NCI-H146 treated with DMSO at 0.1 percent for 48 hours (cell line): ENCODE results near the gene IPMK.
"Not testable (repeated sequence)": the region's sequence is repeated elsewhere in the genome, so short reads cannot be mapped to it uniquely, and the experiment has no call there.

ENCODE experiments used
- DNase-seq: peaks from one replicate; lab custom pipeline; 2025; ENCODE audit not compliant: unreplicated experiment; lab: John Stamatoyannopoulos, UW

Gene IPMK

DNA sequence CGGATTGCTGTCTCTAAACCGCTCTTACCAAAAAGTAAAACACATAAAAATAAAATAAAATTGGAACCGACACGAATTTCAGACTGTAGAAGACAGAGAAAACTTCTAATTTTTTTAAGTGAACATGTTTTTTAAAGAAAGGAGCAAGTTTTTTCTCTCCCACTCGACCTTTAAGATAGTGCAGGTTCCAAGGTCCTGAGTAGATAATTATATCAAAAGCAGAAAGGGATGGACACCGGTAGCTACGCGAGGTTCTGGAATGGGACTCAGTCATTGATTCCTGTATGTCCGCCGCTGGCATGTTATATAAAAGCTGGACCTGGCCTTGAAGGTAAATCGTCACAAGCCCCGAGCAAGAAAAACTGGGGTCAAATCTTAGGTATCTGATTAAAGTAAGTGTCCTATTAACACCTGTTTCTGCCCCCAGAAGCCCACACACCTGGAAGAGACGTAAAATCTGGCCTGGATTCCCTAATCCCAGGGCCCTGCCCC, 806 bp upstream of the IPMK start:
- no peak for DNase-seq

DNA sequence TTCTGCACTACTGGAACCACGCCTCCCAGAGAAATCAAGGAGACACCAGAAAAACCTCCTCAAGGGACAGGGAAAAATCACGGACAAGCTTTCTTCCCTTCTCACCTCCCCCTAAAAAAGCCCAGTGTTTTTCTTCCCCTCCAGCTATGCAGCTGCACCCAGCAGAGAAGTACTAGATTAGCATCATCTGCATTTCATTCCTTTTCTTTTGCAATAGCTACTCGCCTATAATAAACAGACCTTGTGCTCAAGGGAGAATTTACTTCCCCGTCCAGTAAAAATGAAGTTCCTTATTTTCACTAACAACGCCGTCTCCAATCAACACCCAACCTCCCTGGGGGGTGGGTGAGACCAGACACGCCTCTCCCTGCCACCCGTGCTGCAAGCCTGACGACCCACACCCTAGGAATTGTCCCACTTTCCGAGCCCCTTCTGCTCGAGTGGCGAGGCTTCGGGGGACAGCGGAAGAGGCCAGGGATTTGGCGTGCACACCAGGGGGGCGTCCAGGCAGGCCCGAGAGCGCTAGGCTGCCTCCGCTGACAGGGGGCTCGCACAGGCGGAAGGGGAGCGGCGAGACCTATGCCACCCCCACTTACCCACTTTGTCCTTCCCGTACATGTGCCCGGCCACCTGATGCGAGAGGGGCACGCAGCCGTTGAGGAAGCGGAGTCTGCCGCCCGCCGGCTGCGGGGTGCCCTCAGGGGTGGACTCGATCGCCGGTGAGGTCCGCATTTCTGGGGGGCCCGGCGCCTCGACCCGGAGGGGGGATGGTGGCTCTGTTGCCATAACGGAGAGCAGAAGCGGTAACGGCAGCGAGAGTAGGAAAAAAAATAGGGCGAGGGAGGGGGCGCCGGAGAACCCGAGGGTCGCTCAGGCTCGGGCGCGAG, 625 bp downstream of the IPMK start:
- DNase-seq: peak; percentile 20

DNA sequence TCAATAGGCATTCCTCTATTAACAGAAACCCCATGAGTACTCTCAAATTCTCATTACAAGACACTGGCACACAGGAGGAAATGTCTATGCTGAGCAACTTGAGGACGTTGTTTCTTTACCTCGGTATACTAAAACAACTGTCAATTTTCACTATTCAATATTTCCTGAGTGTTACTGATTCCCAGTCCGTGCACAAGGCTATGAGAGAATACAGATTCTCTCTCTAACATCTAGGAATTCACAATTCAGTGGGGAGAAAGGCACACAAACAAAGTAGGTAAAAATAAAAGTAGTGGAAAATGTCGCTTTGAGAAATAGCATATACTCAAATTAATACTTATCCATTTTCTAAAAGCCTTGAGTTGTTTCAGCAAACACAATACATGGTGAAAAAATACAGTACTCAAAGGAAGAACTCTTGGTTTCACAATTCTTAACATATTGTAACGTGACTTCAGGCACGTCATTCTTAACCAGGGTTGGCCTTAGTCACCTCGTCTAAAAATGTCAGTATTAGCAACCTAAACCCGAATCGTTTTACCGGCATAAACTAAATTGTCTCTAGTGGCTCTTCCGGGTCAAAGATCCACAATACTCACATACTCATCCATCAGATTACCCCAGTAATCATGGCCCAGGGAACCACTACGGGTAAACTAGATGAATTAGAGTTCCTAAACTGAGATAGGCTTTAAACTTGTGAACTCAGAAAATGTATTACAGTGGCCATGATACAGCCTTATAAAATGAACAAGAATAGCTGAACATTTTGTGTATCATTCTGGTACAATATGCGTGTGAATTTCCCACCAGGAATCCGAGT, 1.5 kb downstream of the IPMK start:
- DNase-seq: no peak

DNA sequence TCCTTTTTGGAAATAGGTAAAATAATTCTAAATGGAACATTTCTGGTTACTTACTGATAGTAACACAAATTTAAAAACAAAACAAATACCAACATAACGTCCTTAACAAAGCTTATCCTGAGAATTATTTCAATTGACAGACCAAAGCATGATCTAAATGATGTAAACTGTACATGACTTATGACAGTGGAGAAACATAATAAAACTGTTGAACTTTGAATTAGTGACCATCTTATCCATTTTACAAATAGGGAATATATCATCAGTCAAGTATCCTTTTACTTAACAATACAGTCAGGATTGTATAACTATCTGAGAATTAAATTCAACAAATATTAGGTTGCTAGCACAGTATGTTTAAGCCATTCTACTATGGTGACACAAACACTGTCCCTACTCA, 2.4 kb downstream of the IPMK start:
- DNase-seq: no peak

DNA sequence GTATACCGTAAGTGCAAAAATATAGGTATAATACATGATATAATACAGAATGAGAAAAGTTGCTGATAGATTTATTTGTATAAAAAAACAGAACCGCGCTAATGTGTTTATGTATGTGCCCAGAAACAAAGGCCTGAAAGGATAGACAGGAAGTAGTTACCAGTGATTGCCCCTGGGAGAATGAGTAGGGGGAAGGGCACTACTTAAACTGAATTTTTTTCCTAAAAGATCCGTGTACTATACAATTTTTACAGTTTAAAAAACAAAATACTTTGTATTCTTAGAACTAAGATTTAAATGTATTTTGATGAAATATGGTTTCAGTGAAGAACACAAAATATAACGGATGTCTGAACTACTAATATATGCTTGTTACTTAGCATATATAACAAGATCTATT, 2.9 kb downstream of the IPMK start:
- DNase-seq: peak; percentile 40

DNA sequence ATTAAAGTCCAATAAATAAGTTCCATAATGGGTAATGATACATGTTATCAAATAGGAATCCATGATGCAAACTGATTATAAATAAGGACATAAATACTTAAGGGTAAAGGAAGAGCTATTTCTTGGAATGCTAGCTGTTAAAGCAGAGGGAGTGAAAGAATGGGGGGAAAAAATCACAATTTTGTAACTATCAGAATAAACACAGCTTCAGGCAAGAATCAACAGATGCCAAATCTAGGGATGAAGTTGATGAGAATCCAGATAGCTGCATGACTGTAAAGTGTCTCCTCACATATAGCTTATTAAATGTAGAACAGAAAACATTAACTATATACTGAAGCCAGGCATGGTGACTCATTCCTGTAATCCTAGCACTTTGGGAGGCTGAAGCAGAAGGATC, 4.9 kb downstream of the IPMK start:
- DNase-seq: no peak

DNA sequence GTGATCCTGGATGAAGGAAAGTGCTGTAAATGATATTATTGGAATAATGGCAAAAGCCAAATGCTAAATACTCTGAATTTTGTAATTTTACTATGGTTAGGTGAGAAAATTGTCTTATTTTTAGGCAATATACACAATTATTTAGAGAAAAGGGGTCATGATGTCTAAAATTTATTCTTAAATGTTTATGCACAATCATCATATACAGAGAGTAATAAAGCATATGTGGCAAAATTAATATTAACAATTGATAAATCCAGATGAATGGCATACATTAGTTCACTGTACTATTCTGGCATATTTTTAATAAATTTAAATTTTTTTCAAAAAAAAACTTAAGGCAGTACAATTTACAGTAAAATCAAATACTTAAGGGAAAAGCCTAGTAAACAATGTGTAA, 7.4 kb downstream of the IPMK start:
- no peak for DNase-seq

DNA sequence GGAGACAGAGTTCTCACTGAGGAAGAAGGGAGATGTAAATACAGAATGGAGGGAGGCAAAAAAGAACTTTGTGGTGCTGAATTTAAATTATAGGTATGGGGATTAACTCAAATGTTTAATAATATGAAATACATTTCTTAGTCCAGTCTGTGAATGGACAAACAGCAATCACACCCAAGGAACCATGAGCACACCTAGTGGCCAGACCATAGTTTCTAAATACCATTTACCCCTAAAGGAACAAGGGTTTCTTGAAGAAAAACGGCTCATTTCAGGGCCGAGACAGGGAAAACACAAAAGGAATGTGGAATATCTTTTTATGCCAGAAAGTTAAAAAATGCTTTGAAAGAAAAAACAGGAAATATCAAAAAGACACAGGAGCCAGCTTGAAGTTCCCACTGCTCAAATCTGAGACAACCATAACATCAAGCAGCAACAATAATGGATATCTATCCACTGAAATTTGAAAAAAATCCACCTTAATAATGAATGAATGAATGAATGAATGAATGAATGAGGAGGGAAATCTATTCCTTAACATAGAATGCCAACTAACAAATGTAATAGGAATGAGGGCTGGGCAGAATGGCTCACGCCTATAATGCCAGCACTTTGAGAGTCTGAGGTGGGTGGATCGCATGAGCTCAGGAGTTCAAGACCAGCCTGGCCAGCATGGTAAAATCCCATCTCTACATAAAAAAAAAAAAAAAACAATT, 8.6 kb downstream of the IPMK start:
- DNase-seq: no peak

DNA sequence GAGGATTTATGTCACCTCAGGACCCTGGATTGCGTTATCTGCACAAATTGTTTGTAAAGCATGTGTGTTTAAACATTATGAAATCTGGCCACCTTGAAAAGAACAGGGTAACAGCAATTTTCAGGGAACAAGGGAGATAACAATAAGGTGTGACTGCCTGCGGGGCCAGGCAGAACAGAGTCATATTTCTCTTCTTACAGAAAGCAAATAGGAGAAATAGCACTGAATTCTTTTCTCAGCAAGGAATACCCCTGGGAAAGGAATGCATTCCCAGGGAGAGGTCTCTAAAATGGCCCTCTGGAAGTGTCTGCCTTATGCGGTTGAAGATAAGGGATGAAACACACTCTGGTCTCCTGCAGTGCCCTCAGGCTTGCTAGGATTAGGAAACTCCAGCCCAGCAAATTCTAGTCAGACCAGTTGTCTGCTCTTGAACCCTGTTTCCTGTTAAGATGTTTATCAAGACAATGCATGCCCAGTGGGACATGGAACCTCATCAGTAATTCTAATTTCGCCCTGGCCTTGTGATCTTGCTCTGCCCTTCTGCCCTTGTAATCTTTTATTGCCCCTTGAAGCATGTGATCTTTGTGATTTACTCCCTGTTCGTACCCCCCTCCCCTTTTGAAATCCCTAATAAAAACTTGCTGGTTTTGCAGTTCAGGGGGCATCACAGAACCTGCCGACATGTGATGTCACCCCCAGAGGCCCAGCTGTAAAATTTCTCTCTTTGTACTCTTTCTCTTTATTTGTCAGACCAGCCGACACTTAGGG, 11.5 kb downstream of the IPMK start:
- DNase-seq: not testable (repeated sequence)

DNA sequence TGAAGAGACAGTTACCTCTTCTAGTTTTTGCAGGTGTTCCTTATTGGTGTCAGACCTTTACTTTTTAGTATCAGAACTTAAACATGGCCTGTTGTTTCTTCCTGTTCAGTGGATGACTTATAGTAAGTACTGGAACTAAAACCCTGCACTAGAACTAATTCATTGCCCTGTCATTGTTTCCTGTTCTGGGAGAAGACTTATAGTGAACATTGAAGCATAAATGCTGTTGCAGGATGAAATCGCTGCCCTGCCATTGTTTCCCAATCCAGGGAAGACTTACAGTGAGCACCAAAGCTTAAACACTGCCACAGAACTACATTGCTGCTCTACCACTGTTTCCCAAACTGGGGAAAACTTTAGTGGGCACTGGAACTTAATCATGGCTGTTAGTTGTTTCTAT, 13.1 kb downstream of the IPMK start:
- no peak for DNase-seq

DNA sequence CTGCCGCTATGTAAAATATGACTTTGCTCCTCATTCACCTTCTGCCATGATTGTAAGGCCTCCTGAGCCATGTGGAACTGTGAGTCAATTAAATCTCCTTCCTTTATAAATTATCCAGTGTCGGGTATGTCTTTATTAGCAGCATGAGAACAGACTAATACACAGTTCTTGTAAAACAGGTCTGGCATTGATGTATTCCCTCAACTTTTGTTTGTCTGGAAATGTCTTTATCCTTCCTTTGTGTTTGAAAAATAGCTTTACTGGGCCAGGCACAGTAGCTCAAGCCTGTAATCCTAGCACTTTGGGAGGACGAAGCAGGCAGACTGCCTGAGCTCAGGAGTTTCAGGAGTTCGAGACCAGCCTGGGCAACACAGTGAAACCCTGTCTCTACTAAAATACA, 14.5 kb downstream of the IPMK start:
- no peak for DNase-seq

DNA sequence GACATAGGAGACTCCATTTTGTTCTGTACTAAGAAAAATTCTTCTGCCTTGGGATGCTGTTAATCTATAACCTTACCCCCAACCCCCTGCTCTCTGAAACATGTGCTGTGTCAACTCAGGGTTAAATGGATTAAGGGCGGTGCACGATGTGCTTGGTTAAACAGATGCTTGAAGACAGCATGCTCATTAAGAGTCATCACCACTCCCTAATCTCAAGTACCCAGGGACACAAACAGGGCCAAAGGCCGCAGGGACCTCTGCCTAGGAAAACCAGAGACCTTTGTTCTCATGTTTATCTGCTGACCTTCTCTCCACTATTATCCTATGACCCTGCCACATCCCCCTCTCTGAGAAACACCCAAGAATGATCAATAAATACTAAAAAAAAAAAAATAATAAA, 23.0 kb downstream of the IPMK start:
- not testable (repeated sequence) for DNase-seq

DNA sequence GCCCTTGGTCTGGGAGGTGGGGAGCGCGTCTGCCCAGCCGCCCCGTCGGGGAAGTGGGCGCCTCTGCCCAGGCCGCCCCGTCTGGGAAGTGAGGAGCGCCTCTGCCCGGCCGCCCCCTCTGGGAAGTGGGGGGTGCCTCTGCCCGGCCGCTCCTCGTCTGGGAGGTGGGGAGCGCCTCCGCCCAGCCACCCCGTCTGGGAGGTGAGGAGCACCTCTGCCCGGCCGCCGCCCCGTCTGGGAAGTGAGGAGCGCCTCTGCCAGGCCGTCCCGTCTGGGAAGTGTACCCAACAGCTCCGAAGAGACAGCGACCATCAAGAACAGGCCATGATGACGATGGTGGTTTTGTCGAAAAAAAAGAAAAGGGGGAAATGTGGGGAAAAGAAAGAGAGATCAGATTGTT, 23.5 kb downstream of the IPMK start:
- not testable (repeated sequence) for DNase-seq

DNA sequence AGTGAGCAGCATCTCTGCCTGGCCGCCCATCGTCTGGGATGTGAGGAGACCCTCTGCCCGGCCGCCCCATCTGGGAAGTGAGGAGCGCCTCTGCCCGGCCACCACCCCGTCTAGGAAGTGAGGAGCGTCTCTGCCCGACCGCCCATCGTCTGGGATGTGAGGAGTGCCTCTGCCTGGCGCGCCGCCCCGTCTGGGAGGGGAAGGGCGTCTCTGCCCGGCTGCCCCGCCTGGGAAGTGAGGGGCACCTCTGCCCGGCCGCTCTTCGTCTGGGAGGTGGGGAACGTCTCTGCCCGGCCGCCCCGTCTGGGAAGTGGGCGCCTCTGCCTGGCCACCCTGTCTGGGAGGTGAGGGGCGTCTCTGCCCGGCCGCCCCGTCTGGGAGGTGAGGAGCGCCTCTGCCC, 23.9 kb downstream of the IPMK start:
- DNase-seq: not testable (repeated sequence)

DNA sequence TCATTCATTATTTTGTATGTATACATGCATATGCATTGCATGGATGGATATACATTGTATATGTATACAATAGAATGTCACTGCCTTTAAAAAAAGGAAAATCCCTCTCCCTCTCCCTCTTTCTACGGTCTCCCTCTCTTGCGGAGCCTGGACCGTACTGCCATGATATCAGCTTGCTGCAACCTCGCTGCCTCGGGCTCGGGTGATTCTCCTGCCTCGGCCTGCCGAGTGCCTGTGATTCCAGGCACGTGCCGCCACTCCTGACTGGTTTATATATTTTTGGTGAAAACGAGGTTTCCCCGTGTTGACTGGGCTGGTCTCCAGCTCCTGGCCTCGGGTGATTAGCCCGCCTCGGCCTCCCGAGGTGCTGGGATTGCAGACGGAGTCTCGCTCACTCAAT, 24.4 kb downstream of the IPMK start:
- DNase-seq: no peak

DNA sequence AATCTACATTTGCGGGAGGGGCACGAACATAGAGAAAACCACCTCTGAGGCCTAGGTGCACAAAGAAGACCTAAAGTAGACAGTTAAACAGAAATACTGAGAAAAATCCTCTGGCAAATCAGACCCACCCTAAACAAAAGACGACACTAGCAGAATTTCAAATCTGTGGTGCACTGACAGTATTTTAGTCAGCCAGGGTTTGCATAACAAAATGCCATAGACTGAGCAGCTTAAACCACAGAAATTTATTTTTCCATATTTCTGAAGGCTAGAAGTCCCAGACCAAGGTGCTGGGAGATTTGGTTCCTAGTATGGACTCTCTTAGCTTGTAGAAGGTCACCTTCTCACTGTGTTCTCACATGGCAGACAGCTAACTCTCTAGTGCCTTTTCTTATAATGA, 26.3 kb downstream of the IPMK start:
- DNase-seq: no peak

DNA sequence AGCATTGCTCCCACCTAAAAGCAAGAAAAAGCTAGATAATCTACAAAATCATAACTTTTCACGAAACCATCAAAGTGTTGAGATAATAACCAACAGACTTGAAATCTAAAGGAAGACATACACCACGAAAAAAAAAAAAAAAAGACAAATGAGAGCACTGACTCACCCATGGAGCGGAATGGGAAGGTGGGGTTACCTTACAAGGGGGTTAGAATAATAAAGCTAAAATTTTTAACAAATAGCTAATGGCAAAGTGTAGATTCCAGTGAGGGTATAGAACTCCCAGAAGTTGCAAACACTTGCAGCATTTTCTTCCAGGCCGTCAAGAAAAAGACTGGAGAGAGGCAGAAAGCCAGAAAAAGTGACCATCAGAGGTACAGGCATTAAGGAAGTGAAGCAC, 27.2 kb downstream of the IPMK start:
- no peak for DNase-seq

DNA sequence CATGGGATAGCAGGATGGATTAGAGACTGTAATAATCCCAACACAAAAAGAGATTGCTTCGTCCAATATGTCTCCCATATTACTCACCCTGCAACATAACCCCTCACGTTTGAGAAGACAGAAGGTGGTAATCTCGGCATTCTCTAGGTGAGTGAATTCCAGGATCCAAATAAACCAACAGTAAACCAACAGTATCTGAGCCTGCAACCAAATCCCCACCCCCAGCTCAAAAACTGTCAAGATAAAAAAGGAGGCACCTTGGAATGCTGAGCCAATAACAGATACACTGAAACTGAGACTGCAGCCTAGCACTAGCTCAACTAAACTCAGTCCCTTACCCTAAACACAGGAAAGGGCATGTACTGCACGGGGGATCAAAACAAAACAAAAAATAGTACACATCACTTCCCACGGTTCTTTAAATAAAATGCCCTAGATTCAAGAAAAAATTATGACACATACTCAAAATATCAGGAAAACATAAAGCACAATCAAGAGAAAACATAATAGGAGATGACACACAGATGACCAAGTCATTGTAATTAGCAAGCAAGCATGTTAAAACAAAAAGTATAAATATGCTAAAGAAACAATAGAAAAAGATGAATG, 28.0 kb downstream of the IPMK start:
- no peak for DNase-seq

DNA sequence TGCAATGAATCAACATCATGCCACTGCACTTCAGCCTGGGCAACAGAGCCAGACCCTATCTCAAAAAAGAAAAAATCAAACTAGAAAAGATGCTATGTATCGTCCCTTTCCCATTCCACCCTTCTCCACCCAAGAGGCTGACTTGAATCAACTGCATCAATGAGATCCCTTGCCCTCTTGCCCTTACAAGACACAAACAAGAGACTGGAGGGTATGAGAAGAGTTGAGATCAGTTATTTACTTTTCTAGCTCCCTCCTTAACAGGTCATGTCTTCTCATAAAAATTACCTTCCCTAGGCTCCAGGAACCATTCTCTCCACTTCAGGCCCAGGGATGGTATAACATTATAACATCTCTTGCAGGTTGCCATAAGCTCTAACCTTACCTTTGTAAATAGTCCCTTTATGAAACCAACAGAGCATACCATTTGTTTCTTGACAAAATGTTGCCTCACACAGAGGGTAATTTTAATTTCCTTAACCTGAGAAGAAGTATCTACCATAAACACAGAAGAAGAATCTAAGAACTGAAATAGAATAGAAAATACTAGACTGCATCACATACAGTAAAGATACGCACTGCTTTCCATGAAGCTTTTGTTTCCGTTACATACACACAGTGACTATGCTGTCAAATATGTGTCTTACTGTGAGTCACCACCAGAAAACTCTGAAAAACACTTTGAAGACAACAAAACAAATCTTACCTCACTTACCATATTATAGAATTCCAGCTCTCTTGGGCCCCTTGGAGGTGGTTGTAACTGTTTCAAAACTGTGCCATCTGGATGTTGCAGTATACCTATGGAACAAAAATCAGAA, 30.5 kb downstream of the IPMK start:
- DNase-seq: no peak
